GM21737 (cell line): ENCODE results near the gene GRIA2.
"Not testable (repeated sequence)": the region's sequence is repeated elsewhere in the genome, so short reads cannot be mapped to it uniquely, and the experiment has no call there.

Experiments used
- ATAC-seq: cut with Tn5 transposase; IDR thresholded peaks from one replicate; pipeline ENCODE4 v1.9.1; 2021; ENCODE audit warnings: mild to moderate bottlenecking, moderate library complexity; ENCODE audit not compliant: unreplicated experiment

The GRIA2 gene

GRCh38 chr4:157258165-157258564 lies 37.6 kb downstream of the GRIA2 start:
- not testable (repeated sequence) for ATAC-seq

GRCh38 chr4:157265281-157265680 lies 44.8 kb downstream of the GRIA2 start:
- no peak for ATAC-seq

- ATAC-seq, result no peak
These were observed 49.6 kb downstream of the GRIA2 start for GRCh38 chr4:157270108-157270507.

- ATAC-seq, result no peak
These were observed 50.0 kb downstream of the GRIA2 start for GRCh38 chr4:157270552-157270951.

GRCh38 chr4:157271166-157271869 lies 50.8 kb downstream of the GRIA2 start:
- ATAC-seq, result no peak

- no peak for ATAC-seq
These were observed 60.1 kb downstream of the GRIA2 start for GRCh38 chr4:157280673-157281072.

GRCh38 chr4:157282019-157282418 lies 61.5 kb downstream of the GRIA2 start:
- no peak for ATAC-seq

- ATAC-seq, result no peak
These were observed 66.9 kb downstream of the GRIA2 start for GRCh38 chr4:157287445-157287844.

- ATAC-seq, result no peak
These were observed 70.1 kb downstream of the GRIA2 start for GRCh38 chr4:157290622-157291021.

GRCh38 chr4:157291071-157291470 lies 70.5 kb downstream of the GRIA2 start:
- ATAC-seq, result no peak

GRCh38 chr4:157293673-157294072 lies 73.1 kb downstream of the GRIA2 start:
- ATAC-seq, result no peak

- ATAC-seq, result no peak
These were observed 74.0 kb downstream of the GRIA2 start for GRCh38 chr4:157294575-157294974.

GRCh38 chr4:157300701-157301100 lies 80.2 kb downstream of the GRIA2 start:
- no peak for ATAC-seq

GRCh38 chr4:157303471-157303960 lies 83.0 kb downstream of the GRIA2 start:
- no peak for ATAC-seq

GRCh38 chr4:157304769-157305168 lies 84.2 kb downstream of the GRIA2 start:
- ATAC-seq, result no peak

- no peak for ATAC-seq
These were observed 92.2 kb downstream of the GRIA2 start for GRCh38 chr4:157312702-157313101.

- no peak for ATAC-seq
These were observed 94.4 kb downstream of the GRIA2 start for GRCh38 chr4:157314906-157315305.

- no peak for ATAC-seq
These were observed 95.4 kb downstream of the GRIA2 start for GRCh38 chr4:157315968-157316367.

- no peak for ATAC-seq
These were observed 99.6 kb downstream of the GRIA2 start for GRCh38 chr4:157320092-157320491.

GRCh38 chr4:157327666-157328065 lies 107.1 kb downstream of the GRIA2 start:
- ATAC-seq, result no peak

- ATAC-seq, result no peak
These were observed 137.4 kb downstream of the GRIA2 start for GRCh38 chr4:157357887-157358286.

GRCh38 chr4:157358439-157358838 lies 137.9 kb downstream of the GRIA2 start:
- no peak for ATAC-seq

GRCh38 chr4:157358851-157359250 lies 138.3 kb downstream of the GRIA2 start:
- ATAC-seq, result no peak
